Hepatocyte (in vitro differentiated cells): ENCODE data around the gene DEF6. TPM values are rescaled to one million over a fixed set of nuclear protein-coding genes. Genes with fewer than 3 reads are reported as not detected.
A peak's percentile ranks its signal among the peaks of the same experiment; 100 is the strongest.
"Not testable (repeated sequence)": the region's sequence is repeated elsewhere in the genome, so short reads cannot be mapped to it uniquely, and the experiment has no call there.

Source experiments
- DNase-seq: peaks from one replicate; pipeline ENCODE4 v3.0.0-alpha.2; 2016; ENCODE audit warnings: low spot score
- H2AFZ ChIP-seq: fragments of 200-600 bp; sonication (generic); 2 replicates; pipeline ENCODE4 v1.6.0; 2016; ENCODE audit warnings: antibody characterized with exemption, mild to moderate bottlenecking
- H3K27ac ChIP-seq: fragments of 200-600 bp; sonication (generic); 2 replicates; pipeline ENCODE4 v1.5.1; 2016; ENCODE audit warnings: mild to moderate bottlenecking
- H3K27me3 ChIP-seq: fragments of 200-600 bp; sonication (generic); 2 replicates; pipeline ENCODE4 v1.6.1; 2016
- H3K36me3 ChIP-seq: fragments of 200-600 bp; sonication (generic); replicated peaks from 2 replicates; pipeline ENCODE4 v1.5.1; 2016; ENCODE audit warnings: low read depth; ENCODE audit not compliant: insufficient read depth
- H3K4me1 ChIP-seq: fragments of 200-600 bp; sonication (generic); 2 replicates; pipeline ENCODE4 v1.5.1; 2016; ENCODE audit warnings: mild to moderate bottlenecking, moderate library complexity; ENCODE audit not compliant: insufficient read depth
- H3K4me2 ChIP-seq: fragments of 200-600 bp; sonication (generic); 2 replicates; pipeline ENCODE4 v1.6.0; 2016
- H3K4me3 ChIP-seq: fragments of 200-600 bp; sonication (generic); 2 replicates; pipeline ENCODE4 v1.5.1; 2016; ENCODE audit warnings: mild to moderate bottlenecking
- H3K79me2 ChIP-seq: fragments of 200-600 bp; sonication (generic); 2 replicates; pipeline ENCODE4 v1.6.0; 2017; ENCODE audit warnings: mild to moderate bottlenecking
- H3K9me2 ChIP-seq: fragments of 200-600 bp; sonication (generic); replicated peaks from 2 replicates; pipeline ENCODE4 v1.6.0; 2017; ENCODE audit warnings: mild to moderate bottlenecking; ENCODE audit not compliant: insufficient read depth
- H3K9me3 ChIP-seq: fragments of 200-600 bp; sonication (generic); 2 replicates; pipeline ENCODE4 v1.5.1; 2016; ENCODE audit warnings: low read depth, mild to moderate bottlenecking
- H4K20me1 ChIP-seq: fragments of 200-600 bp; sonication (generic); 2 replicates; pipeline ENCODE4 v1.6.0; 2016; ENCODE audit warnings: mild to moderate bottlenecking; ENCODE audit not compliant: insufficient read depth, poor library complexity, severe bottlenecking
- EZH2 ChIP-seq: fragments of 200-600 bp; sonication (generic); IDR thresholded peaks from 2 replicates; pipeline ENCODE4 v1.6.1; 2016; ENCODE audit warnings: antibody characterized with exemption, mild to moderate bottlenecking, borderline replicate concordance
- EZH2phosphoT487 ChIP-seq: fragments of 200-600 bp; sonication (generic); IDR thresholded peaks from one replicate; pipeline ENCODE4 v1.6.1; 2018; ENCODE audit warnings: antibody characterized with exemption, mild to moderate bottlenecking, low read depth, moderate library complexity; ENCODE audit not compliant: unreplicated experiment, severe bottlenecking
- WGBS: methylation state at CpG from one replicate; pipeline ENCODE4 v1.1.6; 2016; ENCODE audit warnings: low lambda C conversion rate; ENCODE audit errors: missing lambda C conversion rate; 5-methylcytosine and 5-hydroxymethylcytosine counted together
- polyA plus RNA-seq: library from polyadenylated mRNA; unstranded; fragments of >200 nt; fragmentation: Nextera tagmentation; extraction: Ambion mirVana; gene quantifications from 2 replicates; pipeline ENCODE4 v1.2.1, GENCODE V29; 2016
- total RNA-seq: library from RNA; depleted of rRNA; stranded (reverse); fragments of >200 nt; gene quantifications from 2 replicates; pipeline ENCODE4 v1.2.3, GENCODE V29; 2014
- TF ChIP-seq, protein P1 (sequence below): fragments of 200-600 bp; sonication (generic); IDR thresholded peaks from 2 replicates; pipeline ENCODE4 v1.5.1; 2016; ENCODE audit warnings: antibody characterized with exemption, mild to moderate bottlenecking; ENCODE audit not compliant: poor library complexity

DEF6 gene
- total and polyA plus RNA-seq, 2 experiments from 2014 or later: 3.7 to 3.8 TPM

GRCh38 chr6:35332074-35332887 is 34.7 kb downstream of the DEF6 start:
- H3K79me2 ChIP-seq, H3K4me1 ChIP-seq, H3K9me3 ChIP-seq, H3K36me3 ChIP-seq, H3K27me3 ChIP-seq, H2AFZ ChIP-seq, H3K9me2 ChIP-seq, H4K20me1 ChIP-seq, H3K4me2 ChIP-seq, H3K4me3 ChIP-seq, H3K27ac ChIP-seq: not testable (repeated sequence)
- DNase-seq: peak; percentile 76
- 87% methylated on average over 9 of the region's 9 CpGs for WGBS
- TF ChIP-seq, protein P1, sequence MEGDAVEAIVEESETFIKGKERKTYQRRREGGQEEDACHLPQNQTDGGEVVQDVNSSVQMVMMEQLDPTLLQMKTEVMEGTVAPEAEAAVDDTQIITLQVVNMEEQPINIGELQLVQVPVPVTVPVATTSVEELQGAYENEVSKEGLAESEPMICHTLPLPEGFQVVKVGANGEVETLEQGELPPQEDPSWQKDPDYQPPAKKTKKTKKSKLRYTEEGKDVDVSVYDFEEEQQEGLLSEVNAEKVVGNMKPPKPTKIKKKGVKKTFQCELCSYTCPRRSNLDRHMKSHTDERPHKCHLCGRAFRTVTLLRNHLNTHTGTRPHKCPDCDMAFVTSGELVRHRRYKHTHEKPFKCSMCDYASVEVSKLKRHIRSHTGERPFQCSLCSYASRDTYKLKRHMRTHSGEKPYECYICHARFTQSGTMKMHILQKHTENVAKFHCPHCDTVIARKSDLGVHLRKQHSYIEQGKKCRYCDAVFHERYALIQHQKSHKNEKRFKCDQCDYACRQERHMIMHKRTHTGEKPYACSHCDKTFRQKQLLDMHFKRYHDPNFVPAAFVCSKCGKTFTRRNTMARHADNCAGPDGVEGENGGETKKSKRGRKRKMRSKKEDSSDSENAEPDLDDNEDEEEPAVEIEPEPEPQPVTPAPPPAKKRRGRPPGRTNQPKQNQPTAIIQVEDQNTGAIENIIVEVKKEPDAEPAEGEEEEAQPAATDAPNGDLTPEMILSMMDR: peak; percentile 12

DNA sequence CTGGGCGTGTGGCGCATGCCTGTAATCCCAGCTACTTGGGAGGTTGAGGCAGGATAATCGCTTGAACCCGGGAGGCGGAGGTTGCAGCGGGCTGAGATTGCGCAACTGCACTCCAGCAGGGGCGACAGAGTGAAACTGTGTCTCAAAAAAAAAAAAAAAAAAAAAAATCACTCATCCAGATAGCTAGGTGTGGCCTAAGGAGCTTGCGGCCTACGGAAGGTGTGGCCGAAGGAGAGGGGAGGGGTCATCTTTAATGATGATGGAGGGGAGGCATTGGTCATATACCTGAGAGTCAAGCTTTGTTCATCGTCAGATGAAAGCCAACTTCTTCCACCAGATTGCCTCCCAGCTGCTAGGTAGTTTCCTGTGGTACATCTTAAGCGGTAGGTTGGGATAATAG is 43.9 kb downstream of the DEF6 start:
- no peak overlapping the region for H3K4me2 ChIP-seq
- H2AFZ ChIP-seq: no peak overlapping the region
- no peak for DNase-seq
- TF ChIP-seq, protein P1: no peak
- TF ChIP-seq EZH2phosphoT487: no peak
- no peak for TF ChIP-seq EZH2
- no peaks in the 10 kb centered on the region for H3K27me3 ChIP-seq
- H4K20me1 ChIP-seq: no peaks in the 10 kb centered on the region
- no peak overlapping the region for H3K27ac ChIP-seq
- 81% methylated on average over 13 of the region's 13 CpGs for WGBS
- peaks cover 11% of the 10 kb centered on the region for H3K4me1 ChIP-seq
- no peak overlapping the region for H3K4me3 ChIP-seq
- no peaks in the 10 kb centered on the region for H3K9me2 ChIP-seq
- H3K79me2 ChIP-seq: peaks cover 40% of the 10 kb centered on the region
- no peaks in the 10 kb centered on the region for H3K36me3 ChIP-seq
- H3K9me3 ChIP-seq: no peaks in the 10 kb centered on the region

- no peak for TF ChIP-seq EZH2phosphoT487
- TF ChIP-seq EZH2: no peak
- TF ChIP-seq, protein P1: peak; percentile 99
- H4K20me1 ChIP-seq: no peaks in the 10 kb centered on the region
- H3K4me3 ChIP-seq: peak within 1 kb of the TSS; percentile 90
- peak within 1 kb of the TSS; percentile 88 for H3K27ac ChIP-seq
- H3K36me3 ChIP-seq: no peaks in the 10 kb centered on the region
- H3K4me1 ChIP-seq: peaks cover 11% of the 10 kb centered on the region
- under 1% methylated on average over 31 of the region's 77 CpGs for WGBS
- no peaks in the 10 kb centered on the region for H3K27me3 ChIP-seq
- H3K9me3 ChIP-seq: no peaks in the 10 kb centered on the region
- H3K79me2 ChIP-seq: peaks cover 46% of the 10 kb centered on the region
- peak within 1 kb of the TSS; percentile 96 for H3K4me2 ChIP-seq
- H2AFZ ChIP-seq: peak within 1 kb of the TSS; percentile 46
- DNase-seq: peak; percentile 98
- no peaks in the 10 kb centered on the region for H3K9me2 ChIP-seq
Measured at GRCh38 chr6:35342258-35343091, 44.9 kb downstream of the DEF6 start, which contains the start of gene PPARD. TSS of gene PPARD (plus strand) at chr6:35342558. CDS start at chr6:35411088, 68,530 bp downstream.
